DMS53 treated with DMSO at 0.1 percent for 48 hours (cell line): ENCODE results near the gene FXYD4.
"Not testable (repeated sequence)": the region's sequence is repeated elsewhere in the genome, so short reads cannot be mapped to it uniquely, and the experiment has no call there.

ENCODE experiments used
- DNase-seq: peaks from one replicate; lab custom pipeline; 2025; ENCODE audit not compliant: unreplicated experiment; lab: John Stamatoyannopoulos, UW

The FXYD4 gene

GRCh38 chr10:43415544-43415943 is 44.1 kb downstream of the FXYD4 start:
- DNase-seq, result no peak

GRCh38 chr10:43417950-43418768 is 46.7 kb downstream of the FXYD4 start:
- no peak for DNase-seq

DNA sequence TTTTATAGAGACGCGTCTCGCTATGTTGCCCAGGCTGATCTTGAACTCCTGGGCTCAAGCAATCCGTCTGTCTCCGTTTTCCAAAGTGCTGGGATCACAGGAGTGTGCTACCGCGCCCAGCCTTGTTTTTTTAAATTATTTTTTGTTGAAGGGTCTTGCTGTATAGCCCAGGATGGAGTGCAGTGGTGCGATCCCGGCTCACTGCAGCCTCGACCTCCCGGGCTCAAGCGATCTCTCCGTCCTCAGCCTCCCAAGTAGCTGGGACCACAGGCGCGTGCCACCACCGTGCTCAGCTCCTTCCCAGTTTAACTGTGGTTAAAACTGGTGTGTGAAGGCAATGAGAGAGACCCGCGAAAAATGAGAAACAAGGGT is 48.5 kb downstream of the FXYD4 start:
- no peak for DNase-seq

GRCh38 chr10:43420369-43421200 is 49.1 kb downstream of the FXYD4 start:
- DNase-seq, result peak; percentile 67

GRCh38 chr10:43421201-43421507 is 49.7 kb downstream of the FXYD4 start:
- DNase-seq, result no peak

DNA sequence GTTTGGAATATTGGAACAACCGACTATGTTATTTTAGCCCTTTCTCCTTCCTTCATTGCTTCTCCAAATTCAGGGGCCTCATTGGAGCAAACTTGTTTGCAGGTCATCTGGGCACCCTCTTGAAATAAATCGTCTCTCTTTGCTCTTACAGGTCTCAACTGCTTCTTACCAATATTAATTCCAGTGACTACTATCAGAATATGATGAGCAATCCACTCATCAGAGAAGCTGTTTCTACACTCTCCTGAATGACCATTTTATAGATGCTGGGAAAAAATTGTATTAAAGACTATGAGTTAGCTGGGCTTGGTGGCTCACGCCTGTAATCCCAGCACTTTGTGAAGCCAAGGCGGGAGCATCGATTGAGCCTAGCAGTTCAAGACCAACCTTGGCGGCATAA is 50.1 kb downstream of the FXYD4 start:
- DNase-seq, result no peak

GRCh38 chr10:43421944-43422343 is 50.5 kb downstream of the FXYD4 start:
- not testable (repeated sequence) for DNase-seq

- no peak for DNase-seq
Observed at GRCh38 chr10:43424416-43424815, 53.0 kb downstream of the FXYD4 start.
